OCI-LY3 (cell line): ENCODE results near the gene ITK.

Source experiments
- H2AFZ ChIP-seq: fragments of 200-600, 300-600 bp; shearing (Covaris generic); 2 replicates; pipeline ENCODE4 v1.6.0; 2014; ENCODE audit warnings: antibody characterized with exemption, low read depth, low read length
- H3K27ac ChIP-seq: fragments of 200-600, 300-600 bp; sonication (generic); 2 replicates; pipeline ENCODE4 v1.5.1; 2014; ENCODE audit warnings: mild to moderate bottlenecking, low read length, moderate library complexity, mixed read lengths
- H3K27me3 ChIP-seq: fragments of 200-600, 300-600 bp; sonication (generic); 2 replicates; pipeline ENCODE4 v1.6.1; 2014; ENCODE audit warnings: low read depth, low read length, mixed read lengths
- H3K36me3 ChIP-seq: fragments of 200-600, 300-600 bp; sonication (generic); replicated peaks from 2 replicates; pipeline ENCODE3; 2014; ENCODE audit warnings: low read depth, low read length, mixed read lengths
- H3K4me1 ChIP-seq: fragments of 300-600, 200-600 bp; sonication (generic); 2 replicates; pipeline ENCODE4 v1.6.1; 2014; ENCODE audit warnings: low read length, mixed read lengths
- H3K4me2 ChIP-seq: fragments of 200-600, 300-600 bp; sonication (generic); 2 replicates; pipeline ENCODE4 v1.6.1; 2014; ENCODE audit warnings: low read length, mixed read lengths
- H3K4me3 ChIP-seq: fragments of 300-600, 200-600 bp; sonication (generic); 2 replicates; pipeline ENCODE4 v1.5.1; 2014; ENCODE audit warnings: antibody characterized with exemption, mild to moderate bottlenecking, low read length, moderate library complexity
- H3K79me2 ChIP-seq: fragments of 300-600, 200-600 bp; shearing (Covaris generic); 2 replicates; pipeline ENCODE4 v1.6.1; 2014; ENCODE audit warnings: mild to moderate bottlenecking, low read length, mixed read lengths
- H3K9ac ChIP-seq: fragments of 300-600, 200-600 bp; shearing (Covaris generic); 2 replicates; pipeline ENCODE4 v1.6.0; 2014; ENCODE audit warnings: mild to moderate bottlenecking, low read length, moderate library complexity
- H3K9me3 ChIP-seq: fragments of 200-600, 300-600 bp; shearing (Covaris generic); 2 replicates; pipeline ENCODE4 v1.6.1; 2014; ENCODE audit warnings: low read length, mixed read lengths; ENCODE audit not compliant: insufficient read depth
- H4K20me1 ChIP-seq: fragments of 200-600, 300-600 bp; sonication (generic); 2 replicates; pipeline ENCODE4 v1.6.1; 2016; ENCODE audit warnings: low read length, mixed read lengths; ENCODE audit not compliant: insufficient read depth
- EZH2phosphoT487 ChIP-seq: fragments of 200-600 bp; shearing (Covaris generic); IDR thresholded peaks from 2 replicates; pipeline ENCODE4 v1.6.1; 2018; ENCODE audit warnings: antibody characterized with exemption, mixed run types, low read depth
- TF ChIP-seq, protein P1 (sequence below): fragments of 200-600, 300-600 bp; sonication (generic); IDR thresholded peaks from 2 replicates; pipeline ENCODE4 v1.5.1; 2014; ENCODE audit warnings: antibody characterized with exemption, low read length, low read depth

Gene ITK

DNA sequence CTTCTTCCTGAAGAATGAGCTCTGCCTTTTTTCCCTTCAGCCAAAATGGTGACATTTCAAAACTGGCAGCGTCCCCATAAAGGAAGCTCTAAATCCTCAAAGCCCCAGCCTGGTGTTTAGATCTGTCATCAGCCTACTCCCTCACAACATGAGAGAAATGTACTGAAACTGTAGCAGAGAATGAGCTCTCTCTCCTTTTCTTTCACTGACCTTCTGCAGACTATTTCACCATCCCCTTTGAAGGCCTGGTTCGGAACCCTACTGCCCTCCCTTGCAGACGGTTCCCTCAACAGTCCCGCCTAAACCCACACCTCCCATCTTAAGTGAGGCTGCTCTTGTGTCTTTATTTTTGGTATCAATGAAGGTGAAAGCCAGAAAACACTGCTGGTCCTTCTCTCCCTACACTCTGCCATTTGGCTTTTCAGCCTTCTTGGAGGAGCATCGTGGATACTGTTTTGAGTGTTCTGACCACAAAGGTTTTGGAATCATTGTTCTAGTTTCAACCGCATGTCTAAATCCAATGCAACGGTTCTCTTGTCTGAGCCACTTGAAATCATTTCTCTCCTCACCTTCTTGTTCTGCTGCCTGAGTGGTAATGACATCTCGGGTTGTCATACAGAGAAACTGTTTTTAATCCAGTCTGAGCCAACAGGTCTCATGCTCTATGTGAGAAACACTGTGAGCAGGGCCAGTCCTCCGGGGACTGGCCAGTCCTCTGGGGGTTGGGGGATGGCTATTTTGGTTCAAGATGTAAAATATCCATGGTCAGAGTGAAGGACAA is 39.0 kb downstream of the ITK start:
- Histone ChIP-seq H3K9ac (no peak overlapping the region), H3K27me3 (no peaks in the 10 kb centered on the region), H2AFZ (no peak overlapping the region), H4K20me1 (no peaks in the 10 kb centered on the region), H3K4me2 (no peak overlapping the region), H3K9me3 (no peaks in the 10 kb centered on the region), H3K4me1 (peaks cover 5% of the 10 kb centered on the region; the same call in 1 of the 2 replicates), H3K36me3 (no peaks in the 10 kb centered on the region), H3K27ac (no peak overlapping the region), H3K4me3 (no peak overlapping the region), H3K79me2 (no peaks in the 10 kb centered on the region)
- TF ChIP-seq, protein P1, sequence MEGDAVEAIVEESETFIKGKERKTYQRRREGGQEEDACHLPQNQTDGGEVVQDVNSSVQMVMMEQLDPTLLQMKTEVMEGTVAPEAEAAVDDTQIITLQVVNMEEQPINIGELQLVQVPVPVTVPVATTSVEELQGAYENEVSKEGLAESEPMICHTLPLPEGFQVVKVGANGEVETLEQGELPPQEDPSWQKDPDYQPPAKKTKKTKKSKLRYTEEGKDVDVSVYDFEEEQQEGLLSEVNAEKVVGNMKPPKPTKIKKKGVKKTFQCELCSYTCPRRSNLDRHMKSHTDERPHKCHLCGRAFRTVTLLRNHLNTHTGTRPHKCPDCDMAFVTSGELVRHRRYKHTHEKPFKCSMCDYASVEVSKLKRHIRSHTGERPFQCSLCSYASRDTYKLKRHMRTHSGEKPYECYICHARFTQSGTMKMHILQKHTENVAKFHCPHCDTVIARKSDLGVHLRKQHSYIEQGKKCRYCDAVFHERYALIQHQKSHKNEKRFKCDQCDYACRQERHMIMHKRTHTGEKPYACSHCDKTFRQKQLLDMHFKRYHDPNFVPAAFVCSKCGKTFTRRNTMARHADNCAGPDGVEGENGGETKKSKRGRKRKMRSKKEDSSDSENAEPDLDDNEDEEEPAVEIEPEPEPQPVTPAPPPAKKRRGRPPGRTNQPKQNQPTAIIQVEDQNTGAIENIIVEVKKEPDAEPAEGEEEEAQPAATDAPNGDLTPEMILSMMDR: no peak
- TF ChIP-seq EZH2phosphoT487: no peak

- no peaks in the 10 kb centered on the region for H3K9me3 ChIP-seq
Measured at GRCh38 chr5:157221959-157222358, 41.3 kb downstream of the ITK start.

GRCh38 chr5:157222506-157223230 is 42.0 kb downstream of the ITK start:
- Histone ChIP-seq H3K36me3 (no peaks in the 10 kb centered on the region), H2AFZ (no peak overlapping the region), H3K9me3 (no peaks in the 10 kb centered on the region), H3K4me2 (no peak overlapping the region), H4K20me1 (no peaks in the 10 kb centered on the region), H3K27me3 (no peaks in the 10 kb centered on the region), H3K9ac (no peak overlapping the region), H3K4me3 (no peak overlapping the region), H3K27ac (no peak overlapping the region), H3K79me2 (no peaks in the 10 kb centered on the region), H3K4me1 (peaks cover 3% of the 10 kb centered on the region; the same call in 1 of the 2 replicates)
- TF ChIP-seq, protein P1: no peak
- TF ChIP-seq EZH2phosphoT487: no peak

More at GRCh38 chr5:157221959-157222358, 41.3 kb downstream of the ITK start:
- Histone ChIP-seq H3K79me2 (no peaks in the 10 kb centered on the region), H3K27me3 (no peaks in the 10 kb centered on the region), H3K9ac (no peak overlapping the region), H4K20me1 (no peaks in the 10 kb centered on the region), H3K4me1 (peaks cover 5% of the 10 kb centered on the region; the same call in 1 of the 2 replicates), H3K27ac (no peak overlapping the region), H2AFZ (no peak overlapping the region), H3K36me3 (no peaks in the 10 kb centered on the region), H3K4me3 (no peak overlapping the region), H3K4me2 (no peak overlapping the region)
- TF ChIP-seq, protein P1: no peak
- no peak for TF ChIP-seq EZH2phosphoT487
